T-helper 2 cell (primary cell): ENCODE data around the gene CMTM5.
"Not testable (repeated sequence)": the region's sequence is repeated elsewhere in the genome, so short reads cannot be mapped to it uniquely, and the experiment has no call there.

Source experiments
- DNase-seq, 5 experiments: peaks; one replicate each; pipeline versions ENCODE4 v3.0.0 to v3.0.0-alpha.2; 2012 to 2022

CMTM5 gene

DNA sequence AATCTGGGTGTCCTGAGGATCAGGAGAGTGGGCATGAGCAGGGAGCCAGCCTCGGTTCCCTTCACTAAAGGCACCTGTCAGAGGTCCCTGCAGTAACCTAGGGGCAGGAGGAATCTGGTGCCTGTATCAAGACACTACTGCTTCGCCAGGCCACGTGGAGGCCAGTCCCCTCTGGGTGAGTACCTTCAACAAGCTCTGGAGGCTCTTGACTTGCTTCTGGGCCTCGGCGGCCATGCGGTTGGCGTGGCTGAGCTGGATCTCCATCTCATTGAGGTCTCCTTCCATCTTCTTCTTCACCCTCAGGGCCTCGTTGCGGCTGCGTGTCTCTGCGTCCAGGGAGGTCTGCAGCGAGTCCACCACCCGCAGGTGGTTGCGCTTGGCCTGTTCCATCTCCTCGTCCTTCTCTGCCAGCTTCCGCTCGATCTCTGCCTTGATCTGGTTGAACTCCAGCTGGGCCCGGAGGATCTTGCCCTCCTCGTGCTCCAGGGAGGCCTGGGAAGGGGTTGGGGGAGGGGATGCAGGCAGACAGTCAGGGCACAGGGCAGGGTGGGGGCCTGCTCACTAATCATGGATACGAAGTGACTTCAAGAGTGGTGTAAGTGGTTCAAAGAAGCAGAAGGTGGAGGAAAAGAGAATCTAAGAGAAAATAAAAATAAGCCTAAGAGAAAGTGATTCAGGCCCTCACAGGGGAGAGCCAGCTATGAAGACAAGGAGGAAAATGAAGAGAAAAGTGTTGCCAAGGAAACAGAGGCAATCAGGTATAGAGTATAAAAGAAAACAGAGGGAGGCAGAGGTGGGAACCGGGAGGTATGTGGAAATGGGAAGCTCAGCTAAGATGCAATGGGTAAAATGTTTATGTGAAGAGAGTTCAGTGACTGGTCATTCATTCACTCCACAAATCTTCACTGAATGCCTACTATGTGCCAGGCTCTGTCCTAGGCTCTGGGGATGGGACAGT is 39.3 kb downstream of the CMTM5 start:
- no peak for DNase-seq

GRCh38 chr14:23416801-23417200 is 40.0 kb downstream of the CMTM5 start:
- DNase-seq, result no peak

DNA sequence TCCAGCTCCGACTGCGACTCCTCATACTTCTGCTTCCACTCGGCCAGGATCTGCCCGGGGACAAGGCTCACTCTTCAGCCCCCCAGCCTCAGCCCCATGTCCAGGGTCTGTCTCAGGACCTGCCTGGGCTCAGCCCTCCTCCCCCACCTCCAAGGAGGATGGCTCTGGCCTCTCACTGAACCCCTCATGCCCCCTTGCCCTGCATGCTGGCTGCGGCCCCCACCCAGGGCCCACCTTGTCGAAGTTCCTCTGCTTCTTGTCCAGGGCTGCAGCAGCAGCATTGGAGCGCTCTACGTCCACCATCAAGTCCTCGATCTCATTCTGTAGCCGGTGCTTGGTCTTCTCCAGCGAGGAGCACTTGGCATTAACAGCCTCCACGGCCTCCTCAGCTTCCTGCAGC is 40.4 kb downstream of the CMTM5 start:
- not testable (repeated sequence) for DNase-seq

GRCh38 chr14:23418021-23418420 is 41.2 kb downstream of the CMTM5 start:
- no peak for DNase-seq

GRCh38 chr14:23419646-23420045 is 42.8 kb downstream of the CMTM5 start:
- DNase-seq, result not testable (repeated sequence)

DNA sequence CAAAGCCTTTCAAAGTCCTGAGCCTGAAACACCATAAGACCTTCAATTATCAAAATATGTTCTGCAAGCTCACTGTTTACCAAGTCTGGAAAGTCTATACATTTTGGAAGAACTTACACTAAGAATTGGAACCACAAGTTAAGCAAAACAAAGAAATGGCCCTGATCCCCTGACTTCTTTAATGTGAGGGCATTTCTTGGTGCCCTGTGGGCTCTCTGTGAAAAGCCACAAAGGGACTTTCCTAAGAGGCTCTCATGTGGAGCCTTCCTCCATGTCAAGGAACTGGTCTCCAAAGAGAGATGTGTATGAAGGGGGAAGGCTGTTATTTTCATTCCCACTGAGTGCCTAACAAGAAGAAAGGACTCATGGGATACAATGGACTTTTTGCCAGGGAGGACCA is 44.7 kb downstream of the CMTM5 start:
- DNase-seq, result peak in 1 of 5 experiments; percentile 40

GRCh38 chr14:23423657-23424056 is 46.8 kb downstream of the CMTM5 start:
- DNase-seq, result no peak

GRCh38 chr14:23425169-23425568 is 48.3 kb downstream of the CMTM5 start:
- DNase-seq, result no peak

- DNase-seq, result peak in 1 of 5 experiments; percentile 4
Observed at GRCh38 chr14:23425798-23426197, 49.0 kb downstream of the CMTM5 start.

GRCh38 chr14:23428686-23429495 is 52.0 kb downstream of the CMTM5 start:
- no peak for DNase-seq
